ENCODE results near the gene RFNG. TPM values are rescaled to one million over a fixed set of nuclear protein-coding genes. Genes with fewer than 3 reads are reported as not detected.

Gene RFNG
- total RNA-seq, 1 experiment from 2014 or later: 52.0 TPM

- Histone ChIP-seq H3K4me2 (ENCODE audit: low read length) (no peak overlapping the region), H3K27me3 (ENCODE audit: insufficient read depth, low read length) (no peaks in the 10 kb centered on the region), H3K9ac (ENCODE audit: low read length) (no peak overlapping the region), H3K36me3 (ENCODE audit: control insufficient read depth in 1 of 2, insufficient read depth in 2 of 2, low read length in 2 of 2) (peaks cover 14 to 60% of the 10 kb centered on the region in 2 experiments), H3K9me3 (ENCODE audit: control insufficient read depth in 1 of 2, insufficient read depth in 1 of 2, low read depth in 1 of 2, low read length in 2 of 2) (no peaks in the 10 kb centered on the region), H3K79me2 (ENCODE audit: insufficient read depth, low read length) (peaks cover 27% of the 10 kb centered on the region), H2AFZ (ENCODE audit: low read depth, low read length, poor library complexity, severe bottlenecking) (no peak overlapping the region), H3K27ac (ENCODE audit: low read depth, low read length) (peak overlapping the region; percentile 36; the same call in 1 of the 2 replicates), H3K9me2 (ENCODE audit: insufficient read depth) (no peaks in the 10 kb centered on the region), H3K4me1 (ENCODE audit: control insufficient read depth in 1 of 2, insufficient read depth in 2 of 2, low read length in 2 of 2) (peaks cover 7 to 24% of the 10 kb centered on the region in 2 experiments; a peak in 3 of 4 replicates), H3K4me3 (replicated peaks in 1 of 2; ENCODE audit: low read depth in 1 of 2, low read length in 2 of 2) (no peak overlapping the region), H4K20me1 (ENCODE audit: insufficient read depth) (no peaks in the 10 kb centered on the region; the same call in 1 of the 2 replicates)
- DNase-seq (ENCODE audit: low read depth, low spot score) (no peak), ATAC-seq (no peak)
- intact Hi-C loops (cut with micrococcal nuclease): no loop called here
- ChIA-PET RAD21 (ENCODE audit: low non-redundant PET in 1 of 2, low total read pairs in 2 of 2, uncharacterized antibody in 2 of 2, unreplicated experiment in 2 of 2) (no interaction called here), CTCF (interaction anchor here (0.9 kb wide), 1 partner anchor 19 kb away, joined by 3 read pairs; the partner anchor contains the start of gene DCXR), POLR2A (no interaction called here)
- no peak for TF ChIP-seq REST (IDR thresholded peaks at IDR 0.05; ENCODE audit: low read depth)
- TF ChIP-seq CBX3 (IDR thresholded peaks at IDR 0.05; ENCODE audit: low read depth): no peak
- TF ChIP-seq MAX (IDR thresholded peaks at IDR 0.05): no peak
- TF ChIP-seq SP1 (IDR thresholded peaks at IDR 0.05; ENCODE audit: low read depth): no peak
- no peak for TF ChIP-seq EGR1 (IDR thresholded peaks at IDR 0.05; ENCODE audit: low read depth)
- TF ChIP-seq ZFX (IDR thresholded peaks at IDR 0.05): no peak
- no peak for TF ChIP-seq CTCF (IDR thresholded peaks at IDR 0.05 in 2 of 3, conservative IDR thresholded peaks at IDR 0.05 in 1 of 3; ENCODE audit: borderline replicate concordance in 1 of 3, insufficient read depth in 1 of 3, low read depth in 2 of 3, low read length in 2 of 3)
- TF ChIP-seq EZH2phosphoT487 (IDR thresholded peaks at IDR 0.05; ENCODE audit: borderline replicate concordance): no peak
- no peak for TF ChIP-seq POLR2A (IDR thresholded peaks at IDR 0.05; ENCODE audit: borderline replicate concordance, extremely low read depth, insufficient read depth, insufficient read length)
- TF ChIP-seq ATF3 (IDR thresholded peaks at IDR 0.05): no peak
- no peak for TF ChIP-seq FOSL1 (IDR thresholded peaks at IDR 0.05; ENCODE audit: low read depth)
- TF ChIP-seq YY1 (IDR thresholded peaks at IDR 0.05; ENCODE audit: extremely low read depth, insufficient replicate concordance, low read depth, low read length): no peak
- no TSS peak for BruUV-seq (replicated peaks)
Measured at GRCh38 chr17:82055965-82056728, 4.5 kb upstream of the RFNG start.
